GM12878 (cell line): ENCODE results near the gene PAX5. TPM values are rescaled to one million over a fixed set of nuclear protein-coding genes. Genes with fewer than 3 reads are reported as not detected.

ENCODE experiments used
- ATAC-seq: fragments of 200-7000 bp; cut with Tn5 transposase; 3 replicates; pipeline ENCODE4 v1.9.1; 2020; ENCODE audit warnings: mild to moderate bottlenecking, moderate library complexity
- BruUV-seq: library from RNA; stranded (reverse); fragments of 400-500 nt; replicated peaks from 2 replicates; lab custom pipeline; 2021; lab: Mats Ljungman, UMichigan
- CTCF ChIA-PET: fragments of 300-600 bp; sonication (Branson Sonifier 250); formaldehyde crosslinking; extraction: SDS; loops from one replicate; lab custom pipeline; 2021; ENCODE audit warnings: inconsistent platforms; lab: Yijun Ruan, JAX
- POLR2A ChIA-PET: fragments of 350-600 bp; formaldehyde crosslinking; extraction: SDS; loops from one replicate; lab custom pipeline; 2021; ENCODE audit warnings: inconsistent platforms; lab: Charles Lee
- RAD21 ChIA-PET: fragments of 300-600 bp; sonication (Branson Sonifier 250); formaldehyde crosslinking; loops from one replicate; lab custom pipeline; 2023; ENCODE audit warnings: antibody characterized with exemption; ENCODE audit not compliant: unreplicated experiment; lab: Charles Lee
- SMC1A ChIA-PET: fragments of 300-600 bp; sonication (Branson Sonifier 250); formaldehyde crosslinking; loops from one replicate; lab custom pipeline; 2023; ENCODE audit not compliant: unreplicated experiment, uncharacterized antibody; lab: Charles Lee
- DNase-seq: peaks from one replicate; pipeline ENCODE4 v3.0.0-alpha.2; 2011; ENCODE audit warnings: low read depth, low spot score
- FAIRE-seq: peaks from 3 replicates; lab custom pipeline; 2011; peaks lifted over from hg19 to GRCh38; lab: Jason Lieb, UNC
- H2AFZ ChIP-seq: 2 replicates; pipeline ENCODE4 v1.6.0; 2011; ENCODE audit warnings: low read depth, low read length, control low read depth; ENCODE audit not compliant: control insufficient read depth
- H3K27ac ChIP-seq: 2 replicates; pipeline ENCODE4 v1.5.1; 2011; ENCODE audit warnings: control low read depth; ENCODE audit not compliant: control insufficient read depth, insufficient read depth
- H3K27me3 ChIP-seq, 2 experiments: replicated peaks in 1 of 2; 2 replicates each; pipeline versions ENCODE4 v1.6.0 to v1.6.1; 2011; ENCODE audit warnings: low read length in 1 of 2; ENCODE audit not compliant: control insufficient read depth in 2 of 2, insufficient read depth in 2 of 2
- H3K36me3 ChIP-seq, 2 experiments: 2 replicates each; pipeline ENCODE4 v1.5.1; 2011; ENCODE audit warnings: low read length in 1 of 2; ENCODE audit not compliant: control insufficient read depth in 2 of 2, insufficient read depth in 2 of 2
- H3K4me1 ChIP-seq: 2 replicates; pipeline ENCODE4 v1.6.1; 2011; ENCODE audit warnings: mild to moderate bottlenecking, low read length, moderate library complexity, mixed read lengths; ENCODE audit not compliant: control insufficient read depth, insufficient read depth
- H3K4me2 ChIP-seq: 2 replicates; pipeline ENCODE4 v1.6.0; 2011; ENCODE audit warnings: control low read depth; ENCODE audit not compliant: control insufficient read depth, insufficient read depth
- H3K4me3 ChIP-seq: fragments of 200-600 bp; sonication (generic); 2 replicates; pipeline ENCODE4 v1.5.1; 2016
- H3K79me2 ChIP-seq: 2 replicates; pipeline ENCODE4 v1.6.0; 2011; ENCODE audit warnings: low read length; ENCODE audit not compliant: control insufficient read depth, insufficient read depth
- H3K9ac ChIP-seq: 2 replicates; pipeline ENCODE4 v1.8.0; 2011; ENCODE audit warnings: low read length, control low read depth, mixed read lengths; ENCODE audit not compliant: control insufficient read depth, insufficient read depth
- H3K9me3 ChIP-seq: replicated peaks from 3 replicates; pipeline ENCODE4 v1.5.1; 2011; ENCODE audit warnings: mild to moderate bottlenecking, low read length; ENCODE audit not compliant: control insufficient read depth, insufficient read depth
- H4K20me1 ChIP-seq: 2 replicates; pipeline ENCODE4 v1.6.0; 2011; ENCODE audit not compliant: control insufficient read depth, insufficient read depth
- HDGF ChIP-seq: fragments of 450-650 bp; IDR thresholded peaks from 2 replicates; pipeline ENCODE4 v1.6.1; 2016; ENCODE audit warnings: antibody characterized with exemption
- LARP7 ChIP-seq: fragments of 450-650 bp; IDR thresholded peaks from 2 replicates; pipeline ENCODE4 v1.6.1; 2017; ENCODE audit warnings: mild to moderate bottlenecking
- NFYA ChIP-seq: IDR thresholded peaks from 2 replicates; pipeline ENCODE4 v1.6.1; 2011; ENCODE audit warnings: low read depth, mild to moderate bottlenecking, low read length, improper control_type of control experiment, borderline replicate concordance
- NR2C2 ChIP-seq: IDR thresholded peaks from 2 replicates; pipeline ENCODE4 v1.6.1; 2011; ENCODE audit warnings: borderline replicate concordance, low read depth; ENCODE audit not compliant: control insufficient read depth, insufficient read length
- NR2F1 ChIP-seq: fragments of 450-650 bp; conservative IDR thresholded peaks from 2 replicates; pipeline ENCODE4 v1.6.1; 2017; ENCODE audit warnings: mild to moderate bottlenecking
- RUNX3 ChIP-seq: IDR thresholded peaks from 2 replicates; pipeline ENCODE4 v1.6.1; 2012; ENCODE audit warnings: low read length, inconsistent platforms
- SMARCA5 ChIP-seq: fragments of 450-650 bp; IDR thresholded peaks from 2 replicates; pipeline ENCODE4 v1.6.1; 2017; ENCODE audit warnings: mild to moderate bottlenecking
- STAT3 ChIP-seq: IDR thresholded peaks from 2 replicates; pipeline ENCODE4 v1.6.1; 2011; ENCODE audit warnings: low read depth, low read length, improper control_type of control experiment
- ZSCAN29 ChIP-seq: fragments of 450-650 bp; IDR thresholded peaks from 2 replicates; pipeline ENCODE4 v1.6.1; 2017; ENCODE audit warnings: mild to moderate bottlenecking, moderate library complexity
- WGBS: methylation state at CpG from one replicate; pipeline ENCODE4 v1.1.6; 2016; ENCODE audit warnings: low lambda C conversion rate; ENCODE audit not compliant: insufficient replicate concordance, insufficient coverage; ENCODE audit errors: missing lambda C conversion rate; 5-methylcytosine and 5-hydroxymethylcytosine counted together
- in situ Hi-C: fragments of 300-500 bp; cut with MboI; formaldehyde crosslinking; loops from 9 replicates; pipeline ENCODE4 v1.14.3; 2018; ENCODE audit warnings: mixed read lengths
- intact Hi-C: fragments of 100-400 bp; cut with micrococcal nuclease; formaldehyde crosslinking; loops from one replicate; pipeline ENCODE4 v1.14.2; 2022; ENCODE audit not compliant: unreplicated experiment
- polyA plus RNA-seq, 11 experiments: library from polyadenylated mRNA; depleted of rRNA in 4 of 11; unstranded in 6 of 11; stranded (reverse) in 5 of 11; fragments of >200 nt; fragmentation: Nextera tagmentation in 4 of 11; fragmentation: Illumina TruSeq in 1 of 11; extraction: Ambion mirVana in 4 of 11; extraction: Trizol in 1 of 11; gene quantifications; 1 replicate in 1 of 11; 2 replicates in 10 of 11; pipeline versions ENCODE4 v1.2.1 to v1.2.3, GENCODE V29; 2011 to 2016; ENCODE audit warnings: inconsistent platforms in 2 of 11, missing spikeins in 2 of 11, low read depth in 1 of 11
- total RNA-seq, 4 experiments: library from RNA; depleted of rRNA in 3 of 4; stranded (reverse); fragments of >200 nt in 3 of 4; fragmentation: Illumina TruSeq in 1 of 4; extraction: Trizol in 1 of 4; gene quantifications; 2 replicates each; pipeline versions ENCODE4 v1.2.1 to v1.2.3, GENCODE V29; 2013 to 2021
- TF ChIP-seq, protein P1 (sequence below): IDR thresholded peaks from 2 replicates; pipeline ENCODE4 v1.6.1; 2011; ENCODE audit warnings: borderline replicate concordance, low read depth, mild to moderate bottlenecking, moderate library complexity, mixed read lengths, low read length; ENCODE audit not compliant: insufficient read depth; ENCODE audit errors: extremely low read length
- TF ChIP-seq, protein P2 (sequence below), 3 experiments: IDR thresholded peaks in 2 of 3; conservative IDR thresholded peaks in 1 of 3; 2 replicates each; pipeline ENCODE4 v1.5.1; 2011; ENCODE audit warnings: low read depth in 3 of 3, low read length in 3 of 3, mild to moderate bottlenecking in 3 of 3, control low read depth in 2 of 3, moderate library complexity in 2 of 3, inconsistent platforms in 1 of 3, mixed read lengths in 1 of 3; ENCODE audit not compliant: control insufficient read depth in 2 of 3, insufficient read depth in 1 of 3; ENCODE audit errors: extremely low read depth in 1 of 3
- TF ChIP-seq, protein P3 (sequence below): fragments of 450-650 bp; IDR thresholded peaks from 2 replicates; pipeline ENCODE4 v1.6.1; 2018; ENCODE audit warnings: mild to moderate bottlenecking, low read depth, moderate library complexity; ENCODE audit not compliant: partially characterized antibody

PAX5 gene
- total and polyA plus RNA-seq, 10 of the 15 experiments (the other 5 are each of a cell fraction or from before 2014, with no cell fraction given) = 2.2 to 123 (median 31.9) TPM

DNA sequence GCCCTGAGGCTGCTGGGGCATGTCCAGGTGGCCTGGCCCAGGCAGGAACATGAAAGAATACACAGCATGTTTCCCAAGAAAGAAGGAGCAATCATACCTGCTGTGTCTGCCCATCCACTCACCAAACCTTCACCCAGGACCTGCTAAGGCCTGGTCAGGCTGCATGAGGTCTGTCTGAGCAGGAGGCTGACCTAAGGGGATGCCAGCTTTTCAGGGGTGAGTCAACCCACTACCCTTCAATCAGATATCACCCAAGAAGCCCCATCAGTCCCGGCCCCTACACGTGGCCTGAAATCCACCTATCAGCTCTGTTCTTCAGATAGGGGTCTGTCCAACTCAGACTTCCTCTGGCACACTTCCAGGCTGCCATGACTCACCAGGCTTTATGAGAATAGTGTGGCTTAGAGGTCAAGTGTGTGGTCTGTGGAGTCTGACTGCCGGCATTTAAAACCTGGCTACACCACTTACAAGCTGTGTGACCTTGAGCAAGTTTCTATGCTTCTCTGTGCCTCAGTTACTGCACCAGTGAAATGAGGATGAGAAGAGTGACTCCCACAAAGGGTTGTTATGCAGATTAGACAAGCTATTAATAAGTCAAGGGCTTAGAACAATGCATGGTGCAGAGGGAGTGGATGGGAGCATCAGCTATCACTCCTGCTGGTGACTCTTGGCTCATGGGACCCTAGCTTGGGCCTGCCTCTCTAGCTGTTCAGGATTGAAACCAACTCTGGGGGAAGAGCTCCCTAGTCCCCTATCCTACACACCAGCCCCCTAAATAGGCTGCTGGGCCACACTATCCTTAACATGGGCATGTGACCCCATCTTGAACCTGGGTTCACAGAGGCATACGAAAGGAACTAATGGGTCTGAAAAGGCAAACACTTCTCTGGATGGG lies 130.3 kb downstream of the PAX5 start:
- H3K36me3 ChIP-seq = peaks cover 32 to 40% of the 10 kb centered on the region in 2 experiments; a peak in 3 of 4 replicates
- FAIRE-seq (peak; percentile 38), DNase-seq (peak; percentile 48), ATAC-seq (peak; percentile 76)
- no peak overlapping the region for H3K4me2 ChIP-seq
- no peak overlapping the region for H3K4me3 ChIP-seq
- intact Hi-C loops (no loop called here), in situ Hi-C loops (no loop called here)
- H3K4me1 ChIP-seq = peaks cover 14% of the 10 kb centered on the region
- H3K9me3 ChIP-seq = no peaks in the 10 kb centered on the region
- RAD21 ChIA-PET = no interaction called here
- CTCF ChIA-PET = interaction anchor here (0.6 to 2.0 kb wide), 4 partner anchors 14 to 80 kb away, joined by 3 to 6 read pairs (median 3); no protein-coding TSS in a partner anchor
- no peak for TF ChIP-seq HDGF
- no peak for TF ChIP-seq LARP7
- TF ChIP-seq, protein P1, sequence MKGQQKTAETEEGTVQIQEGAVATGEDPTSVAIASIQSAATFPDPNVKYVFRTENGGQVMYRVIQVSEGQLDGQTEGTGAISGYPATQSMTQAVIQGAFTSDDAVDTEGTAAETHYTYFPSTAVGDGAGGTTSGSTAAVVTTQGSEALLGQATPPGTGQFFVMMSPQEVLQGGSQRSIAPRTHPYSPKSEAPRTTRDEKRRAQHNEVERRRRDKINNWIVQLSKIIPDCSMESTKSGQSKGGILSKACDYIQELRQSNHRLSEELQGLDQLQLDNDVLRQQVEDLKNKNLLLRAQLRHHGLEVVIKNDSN = peak; percentile 65
- TF ChIP-seq NR2C2 = no peak
- TF ChIP-seq, protein P2, sequence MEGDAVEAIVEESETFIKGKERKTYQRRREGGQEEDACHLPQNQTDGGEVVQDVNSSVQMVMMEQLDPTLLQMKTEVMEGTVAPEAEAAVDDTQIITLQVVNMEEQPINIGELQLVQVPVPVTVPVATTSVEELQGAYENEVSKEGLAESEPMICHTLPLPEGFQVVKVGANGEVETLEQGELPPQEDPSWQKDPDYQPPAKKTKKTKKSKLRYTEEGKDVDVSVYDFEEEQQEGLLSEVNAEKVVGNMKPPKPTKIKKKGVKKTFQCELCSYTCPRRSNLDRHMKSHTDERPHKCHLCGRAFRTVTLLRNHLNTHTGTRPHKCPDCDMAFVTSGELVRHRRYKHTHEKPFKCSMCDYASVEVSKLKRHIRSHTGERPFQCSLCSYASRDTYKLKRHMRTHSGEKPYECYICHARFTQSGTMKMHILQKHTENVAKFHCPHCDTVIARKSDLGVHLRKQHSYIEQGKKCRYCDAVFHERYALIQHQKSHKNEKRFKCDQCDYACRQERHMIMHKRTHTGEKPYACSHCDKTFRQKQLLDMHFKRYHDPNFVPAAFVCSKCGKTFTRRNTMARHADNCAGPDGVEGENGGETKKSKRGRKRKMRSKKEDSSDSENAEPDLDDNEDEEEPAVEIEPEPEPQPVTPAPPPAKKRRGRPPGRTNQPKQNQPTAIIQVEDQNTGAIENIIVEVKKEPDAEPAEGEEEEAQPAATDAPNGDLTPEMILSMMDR (IDR thresholded peaks at IDR 0.05 in 2 of 3, conservative IDR thresholded peaks at IDR 0.05 in 1 of 3; ENCODE audit: control insufficient read depth in 2 of 3, extremely low read depth in 1 of 3, insufficient read depth in 1 of 3, low read depth in 3 of 3, low read length in 3 of 3) = no peak
- TF ChIP-seq NFYA = no peak
- no peak for TF ChIP-seq STAT3
- peak; percentile 68; the same call in 1 of the 2 replicates for TF ChIP-seq SMARCA5
- TF ChIP-seq RUNX3 = peak; percentile 67
- peak; percentile 77 for TF ChIP-seq NR2F1
- TF ChIP-seq, protein P3, sequence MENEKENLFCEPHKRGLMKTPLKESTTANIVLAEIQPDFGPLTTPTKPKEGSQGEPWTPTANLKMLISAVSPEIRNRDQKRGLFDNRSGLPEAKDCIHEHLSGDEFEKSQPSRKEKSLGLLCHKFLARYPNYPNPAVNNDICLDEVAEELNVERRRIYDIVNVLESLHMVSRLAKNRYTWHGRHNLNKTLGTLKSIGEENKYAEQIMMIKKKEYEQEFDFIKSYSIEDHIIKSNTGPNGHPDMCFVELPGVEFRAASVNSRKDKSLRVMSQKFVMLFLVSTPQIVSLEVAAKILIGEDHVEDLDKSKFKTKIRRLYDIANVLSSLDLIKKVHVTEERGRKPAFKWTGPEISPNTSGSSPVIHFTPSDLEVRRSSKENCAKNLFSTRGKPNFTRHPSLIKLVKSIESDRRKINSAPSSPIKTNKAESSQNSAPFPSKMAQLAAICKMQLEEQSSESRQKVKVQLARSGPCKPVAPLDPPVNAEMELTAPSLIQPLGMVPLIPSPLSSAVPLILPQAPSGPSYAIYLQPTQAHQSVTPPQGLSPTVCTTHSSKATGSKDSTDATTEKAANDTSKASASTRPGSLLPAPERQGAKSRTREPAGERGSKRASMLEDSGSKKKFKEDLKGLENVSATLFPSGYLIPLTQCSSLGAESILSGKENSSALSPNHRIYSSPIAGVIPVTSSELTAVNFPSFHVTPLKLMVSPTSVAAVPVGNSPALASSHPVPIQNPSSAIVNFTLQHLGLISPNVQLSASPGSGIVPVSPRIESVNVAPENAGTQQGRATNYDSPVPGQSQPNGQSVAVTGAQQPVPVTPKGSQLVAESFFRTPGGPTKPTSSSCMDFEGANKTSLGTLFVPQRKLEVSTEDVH = no peak
- no peak for TF ChIP-seq ZSCAN29
- H3K9ac ChIP-seq = no peak overlapping the region
- H3K27ac ChIP-seq = no peak overlapping the region
- H4K20me1 ChIP-seq = no peaks in the 10 kb centered on the region
- no TSS peak for BruUV-seq
- peaks cover 2% of the 10 kb centered on the region for H3K79me2 ChIP-seq
- POLR2A ChIA-PET = interaction anchor here (0.9 kb wide), 1 partner anchor 22 kb away, joined by 3 read pairs; no protein-coding TSS in a partner anchor
- H3K27me3 ChIP-seq = no peaks in the 10 kb centered on the region
- H2AFZ ChIP-seq = no peak overlapping the region
- SMC1A ChIA-PET = interaction anchor here (0.6 to 1.4 kb wide), 6 partner anchors 12 to 527 kb away, joined by 3 to 5 read pairs (median 3); no protein-coding TSS in a partner anchor
- WGBS = 26% methylated on average over 4 of the region's 4 CpGs
